22Rv1 (cell line): ENCODE measurements around the gene GCSAM.

Experiments used
- ZFX ChIP-seq: fragments of 450-650 bp; IDR thresholded peaks from 2 replicates; pipeline ENCODE4 v1.6.1; 2017; ENCODE audit warnings: antibody characterized with exemption, borderline replicate concordance
- TF ChIP-seq, protein P1 (sequence below): fragments of 450-650 bp; IDR thresholded peaks from 2 replicates; pipeline ENCODE4 v1.5.1; 2017; ENCODE audit warnings: mild to moderate bottlenecking

DNA sequence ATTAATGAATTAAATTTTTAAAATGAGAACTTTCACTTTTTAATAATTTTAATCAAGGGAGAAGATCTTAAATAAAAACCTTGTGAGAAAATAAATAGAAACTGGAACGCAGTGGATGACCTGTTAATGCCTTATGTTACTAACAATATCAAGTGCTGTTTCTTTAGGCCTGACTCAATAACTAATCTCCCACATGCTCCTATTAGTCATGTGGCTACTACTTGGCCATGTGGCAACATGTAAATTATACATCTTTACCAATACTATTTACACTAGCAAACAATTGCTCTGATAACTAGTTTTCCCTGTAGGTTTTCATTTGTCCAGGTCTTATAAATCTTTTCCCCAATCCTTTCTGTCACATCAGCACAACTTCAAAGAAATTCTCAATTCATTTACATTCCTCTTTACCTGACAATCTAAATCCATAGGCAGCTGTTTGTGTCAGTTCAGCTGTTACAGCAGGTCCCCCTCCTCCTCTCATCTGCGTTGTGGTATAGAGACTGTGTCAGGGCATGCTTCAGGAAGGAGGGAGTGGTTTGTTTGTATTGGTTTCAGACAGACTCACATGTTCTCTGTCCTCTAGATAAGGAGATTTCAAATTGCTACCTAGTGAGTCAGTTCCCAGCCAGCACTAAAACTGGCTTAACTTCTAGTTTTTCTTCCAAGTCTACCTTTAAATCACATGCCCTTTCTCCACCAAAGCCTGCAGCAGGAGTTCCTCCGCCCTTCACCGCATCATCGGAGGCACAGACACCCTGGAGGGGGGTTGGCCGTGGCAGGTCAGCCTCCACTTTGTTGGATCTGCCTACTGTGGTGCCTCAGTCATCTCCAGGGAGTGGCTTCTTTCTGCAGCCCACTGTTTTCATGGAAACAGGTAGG lies 58.2 kb downstream of the GCSAM start:
- TF ChIP-seq, protein P1, sequence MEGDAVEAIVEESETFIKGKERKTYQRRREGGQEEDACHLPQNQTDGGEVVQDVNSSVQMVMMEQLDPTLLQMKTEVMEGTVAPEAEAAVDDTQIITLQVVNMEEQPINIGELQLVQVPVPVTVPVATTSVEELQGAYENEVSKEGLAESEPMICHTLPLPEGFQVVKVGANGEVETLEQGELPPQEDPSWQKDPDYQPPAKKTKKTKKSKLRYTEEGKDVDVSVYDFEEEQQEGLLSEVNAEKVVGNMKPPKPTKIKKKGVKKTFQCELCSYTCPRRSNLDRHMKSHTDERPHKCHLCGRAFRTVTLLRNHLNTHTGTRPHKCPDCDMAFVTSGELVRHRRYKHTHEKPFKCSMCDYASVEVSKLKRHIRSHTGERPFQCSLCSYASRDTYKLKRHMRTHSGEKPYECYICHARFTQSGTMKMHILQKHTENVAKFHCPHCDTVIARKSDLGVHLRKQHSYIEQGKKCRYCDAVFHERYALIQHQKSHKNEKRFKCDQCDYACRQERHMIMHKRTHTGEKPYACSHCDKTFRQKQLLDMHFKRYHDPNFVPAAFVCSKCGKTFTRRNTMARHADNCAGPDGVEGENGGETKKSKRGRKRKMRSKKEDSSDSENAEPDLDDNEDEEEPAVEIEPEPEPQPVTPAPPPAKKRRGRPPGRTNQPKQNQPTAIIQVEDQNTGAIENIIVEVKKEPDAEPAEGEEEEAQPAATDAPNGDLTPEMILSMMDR, result no peak
- no peak for TF ChIP-seq ZFX
